ENCODE results near the gene SPOP. TPM values are rescaled to one million over a fixed set of nuclear protein-coding genes. Genes with fewer than 3 reads are reported as not detected.

SPOP gene
- total and polyA plus RNA-seq, 9 of the 15 experiments (the other 6 are each of a cell fraction or from before 2014, with no cell fraction given), result 34.2 to 65.9 (median 39.7) TPM

GRCh38 chr17:49624896-49625295, 53.0 kb downstream of the SPOP start:
- no peak overlapping the region for H3K9ac ChIP-seq (ENCODE audit: insufficient read depth in 1 of 2, low read depth in 2 of 2, low read length in 2 of 2)
- intact Hi-C loops (cut with micrococcal nuclease), result no loop called here
- no TSS peak for BruUV-seq (replicated peaks)
- H2AFZ ChIP-seq (ENCODE audit: low read depth, low read length), result no peak overlapping the region
- H3K27me3 ChIP-seq (ENCODE audit: control insufficient read depth in 2 of 2, insufficient read depth in 2 of 2, low read length in 2 of 2), result no peaks in the 10 kb centered on the region
- DNase-seq (ENCODE audit: extremely low read depth in 1 of 4, low spot score in 3 of 4) (no peak), FAIRE-seq (no peak), ATAC-seq (no peak)
- H4K20me1 ChIP-seq (replicated peaks; ENCODE audit: control insufficient read depth, insufficient read depth, low read length), result no peaks in the 10 kb centered on the region
- no peak for TF ChIP-seq NRF1 (conservative IDR thresholded peaks at IDR 0.05 in 1 of 2, IDR thresholded peaks at IDR 0.05 in 1 of 2)
- TF ChIP-seq ZNF696 (CRISPR knock-in tag; conservative IDR thresholded peaks at IDR 0.05), result no peak
- TF ChIP-seq CREB1 (IDR thresholded peaks at IDR 0.05), result no peak
- no peak for TF ChIP-seq CREB1 (CRISPR knock-in tag; IDR thresholded peaks at IDR 0.05)
- no peak for TF ChIP-seq DACH1 (IDR thresholded peaks at IDR 0.05; ENCODE audit: partially characterized antibody)
- TF ChIP-seq RCOR1 (IDR thresholded peaks at IDR 0.05; ENCODE audit: borderline replicate concordance in 1 of 2, low read depth in 2 of 2, low read length in 2 of 2), result no peak
- TF ChIP-seq RNF219 (CRISPR knock-in tag; IDR thresholded peaks at IDR 0.05), result no peak
- no peak for TF ChIP-seq CBFB (CRISPR knock-in tag; IDR thresholded peaks at IDR 0.05)
- no peak for TF ChIP-seq ZNF277 (CRISPR knock-in tag; IDR thresholded peaks at IDR 0.05; ENCODE audit: borderline replicate concordance)
- no peak for TF ChIP-seq ARHGAP35 (IDR thresholded peaks at IDR 0.05; ENCODE audit: partially characterized antibody)
- no peak for TF ChIP-seq SAFB2 (IDR thresholded peaks at IDR 0.05; ENCODE audit: borderline replicate concordance, low read depth, low read length, severe bottlenecking)
- no peak for TF ChIP-seq LEF1 (IDR thresholded peaks at IDR 0.05)
- no peak for TF ChIP-seq BACH1 (tag; IDR thresholded peaks at IDR 0.05)
- TF ChIP-seq ZBTB17 (CRISPR knock-in tag; IDR thresholded peaks at IDR 0.05), result no peak
- H3K4me3 ChIP-seq, result no peak overlapping the region
- H3K9me3 ChIP-seq (replicated peaks; ENCODE audit: control insufficient read depth, insufficient read depth, low read depth, low read length), result no peaks in the 10 kb centered on the region
- H3K4me2 ChIP-seq (ENCODE audit: insufficient read depth, low read length), result no peak overlapping the region
- ChIA-PET CTCF (ENCODE audit: low intra/inter-chr PET ratio) (interaction anchor here (0.7 kb wide), 1 partner anchor 72 kb away, joined by 7 read pairs; no protein-coding TSS in a partner anchor), POLR2A (no interaction called here)
- WGBS (ENCODE audit: insufficient coverage, low coverage, missing lambda C conversion rate), result 77% methylated on average over 3 of the region's 3 CpGs
- in situ Hi-C loops (cut with MboI), result no loop called here
- no peaks in the 10 kb centered on the region for H3K9me1 ChIP-seq (ENCODE audit: control insufficient read depth, insufficient read depth, low read length)
- H3K4me1 ChIP-seq (replicated peaks in 1 of 2; ENCODE audit: control insufficient read depth in 2 of 2, insufficient read depth in 2 of 2, low read length in 2 of 2), result peaks cover 0 to 4% of the 10 kb centered on the region in 2 experiments; a peak in 2 of 5 replicates
- H3K79me2 ChIP-seq (ENCODE audit: control insufficient read depth, insufficient read depth, low read length), result peaks cover 29% of the 10 kb centered on the region; the same call in 2 of the 3 replicates
- H3K36me3 ChIP-seq (ENCODE audit: control insufficient read depth, insufficient read depth, low read length), result peaks cover 28% of the 10 kb centered on the region
- no peak overlapping the region for H3K27ac ChIP-seq (ENCODE audit: extremely low read depth, low read depth, low read length)
